Ascending aorta (tissue), 2 donors: ENCODE results near the gene LCP1. TPM values are rescaled to one million over a fixed set of nuclear protein-coding genes. Genes with fewer than 3 reads are reported as not detected.

ENCODE experiments used
- DNase-seq, 2 donors: peaks; one replicate each; pipeline ENCODE4 v3.0.0-alpha.2; 2019; ENCODE audit warnings: low spot score in 2 of 2
- H3K27ac ChIP-seq, 2 donors: fragments of 200-600 bp; sonication (generic); one replicate each; pipeline ENCODE4 v1.5.1; 2016 to 2017; ENCODE audit warnings: mild to moderate bottlenecking in 1 of 2
- H3K27me3 ChIP-seq: fragments of 200-600 bp; sonication (generic); one replicate; pipeline ENCODE4 v1.5.1; 2017
- H3K36me3 ChIP-seq, 2 donors: fragments of 200-600 bp; sonication (generic); one replicate each; pipeline ENCODE4 v1.5.1; 2016
- H3K4me1 ChIP-seq, 2 donors: fragments of 200-600 bp; sonication (generic); one replicate each; pipeline ENCODE4 v1.5.1; 2016 to 2017; ENCODE audit warnings: mild to moderate bottlenecking in 1 of 2
- H3K4me3 ChIP-seq, 2 donors: fragments of 200-600 bp; sonication (generic); one replicate each; pipeline ENCODE4 v1.5.1; 2016 to 2017; ENCODE audit warnings: mild to moderate bottlenecking in 1 of 2
- H3K9me3 ChIP-seq, 2 donors: fragments of 200-600 bp; sonication (generic); one replicate each; pipeline ENCODE4 v1.5.1; 2016
- intact Hi-C: fragments of 100-400 bp; cut with DNase I; formaldehyde crosslinking; loops from one replicate; pipeline ENCODE4 v1.15.1; 2023
- total RNA-seq: library from RNA; depleted of rRNA; stranded (reverse); fragments of >200 nt; gene quantifications from one replicate; pipeline ENCODE4 v1.1.0, GENCODE V29; 2016
- TF ChIP-seq, protein P1 (sequence below), 3 experiments: fragments of 200-600 bp in 2 of 3; fragments of 450-650 bp in 1 of 3; sonication (generic) in 2 of 3; IDR thresholded peaks; one replicate each; pipeline ENCODE4 v1.5.1; 2016 to 2019; ENCODE audit warnings: antibody characterized with exemption in 3 of 3, mild to moderate bottlenecking in 1 of 3, moderate library complexity in 1 of 3

LCP1 gene
- total RNA-seq, 1 donor from 2014 or later, result 78.0 TPM

DNA sequence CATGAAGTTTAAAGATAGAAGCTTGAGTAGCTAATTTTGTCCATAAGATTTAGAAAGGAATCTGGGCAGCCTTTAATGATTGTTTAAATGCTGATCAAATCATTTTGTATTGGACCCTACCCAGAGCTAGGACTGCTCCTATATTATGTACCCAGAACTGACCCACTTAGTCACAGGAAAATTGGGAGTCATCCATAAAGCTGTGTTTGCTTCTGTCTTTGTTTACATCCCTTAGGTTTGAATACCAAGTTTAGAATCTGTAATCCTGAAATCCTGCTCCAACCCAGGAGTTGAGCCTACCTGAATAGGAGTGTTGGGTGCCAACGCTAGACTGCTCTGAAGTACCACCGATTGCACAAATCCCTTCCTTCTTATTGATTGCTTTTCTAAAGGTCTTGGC is 23.8 kb downstream of the LCP1 start:
- intact Hi-C loops, result loop anchor here (10.0 kb wide), 1 partner anchor 567 kb away; no protein-coding TSS in a partner anchor
- Histone ChIP-seq H3K36me3 (no peaks in the 10 kb centered on the region), H3K27ac (no peak overlapping the region), H3K27me3 (no peaks in the 10 kb centered on the region), H3K4me1 (no peaks in the 10 kb centered on the region), H3K9me3 (no peaks in the 10 kb centered on the region), H3K4me3 (no peak overlapping the region)
- TF ChIP-seq, protein P1, sequence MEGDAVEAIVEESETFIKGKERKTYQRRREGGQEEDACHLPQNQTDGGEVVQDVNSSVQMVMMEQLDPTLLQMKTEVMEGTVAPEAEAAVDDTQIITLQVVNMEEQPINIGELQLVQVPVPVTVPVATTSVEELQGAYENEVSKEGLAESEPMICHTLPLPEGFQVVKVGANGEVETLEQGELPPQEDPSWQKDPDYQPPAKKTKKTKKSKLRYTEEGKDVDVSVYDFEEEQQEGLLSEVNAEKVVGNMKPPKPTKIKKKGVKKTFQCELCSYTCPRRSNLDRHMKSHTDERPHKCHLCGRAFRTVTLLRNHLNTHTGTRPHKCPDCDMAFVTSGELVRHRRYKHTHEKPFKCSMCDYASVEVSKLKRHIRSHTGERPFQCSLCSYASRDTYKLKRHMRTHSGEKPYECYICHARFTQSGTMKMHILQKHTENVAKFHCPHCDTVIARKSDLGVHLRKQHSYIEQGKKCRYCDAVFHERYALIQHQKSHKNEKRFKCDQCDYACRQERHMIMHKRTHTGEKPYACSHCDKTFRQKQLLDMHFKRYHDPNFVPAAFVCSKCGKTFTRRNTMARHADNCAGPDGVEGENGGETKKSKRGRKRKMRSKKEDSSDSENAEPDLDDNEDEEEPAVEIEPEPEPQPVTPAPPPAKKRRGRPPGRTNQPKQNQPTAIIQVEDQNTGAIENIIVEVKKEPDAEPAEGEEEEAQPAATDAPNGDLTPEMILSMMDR (IDR thresholded peaks at IDR 0.05), result no peak
- DNase-seq, result no peak

- no peaks in the 10 kb centered on the region for H3K27me3 ChIP-seq
- H3K36me3 ChIP-seq, result no peaks in the 10 kb centered on the region
- no peaks in the 10 kb centered on the region for H3K9me3 ChIP-seq
- TF ChIP-seq, protein P1 (IDR thresholded peaks at IDR 0.05), result no peak
- intact Hi-C loops, result loop anchor here (10.0 kb wide), 1 partner anchor 571 kb away; no protein-coding TSS in a partner anchor
- DNase-seq, result no peak
- no peak overlapping the region for H3K4me3 ChIP-seq
- H3K4me1 ChIP-seq, result no peaks in the 10 kb centered on the region
- H3K27ac ChIP-seq, result no peak overlapping the region
These were observed 27.7 kb downstream of the LCP1 start for GRCh38 chr13:46154136-46154801.

DNA sequence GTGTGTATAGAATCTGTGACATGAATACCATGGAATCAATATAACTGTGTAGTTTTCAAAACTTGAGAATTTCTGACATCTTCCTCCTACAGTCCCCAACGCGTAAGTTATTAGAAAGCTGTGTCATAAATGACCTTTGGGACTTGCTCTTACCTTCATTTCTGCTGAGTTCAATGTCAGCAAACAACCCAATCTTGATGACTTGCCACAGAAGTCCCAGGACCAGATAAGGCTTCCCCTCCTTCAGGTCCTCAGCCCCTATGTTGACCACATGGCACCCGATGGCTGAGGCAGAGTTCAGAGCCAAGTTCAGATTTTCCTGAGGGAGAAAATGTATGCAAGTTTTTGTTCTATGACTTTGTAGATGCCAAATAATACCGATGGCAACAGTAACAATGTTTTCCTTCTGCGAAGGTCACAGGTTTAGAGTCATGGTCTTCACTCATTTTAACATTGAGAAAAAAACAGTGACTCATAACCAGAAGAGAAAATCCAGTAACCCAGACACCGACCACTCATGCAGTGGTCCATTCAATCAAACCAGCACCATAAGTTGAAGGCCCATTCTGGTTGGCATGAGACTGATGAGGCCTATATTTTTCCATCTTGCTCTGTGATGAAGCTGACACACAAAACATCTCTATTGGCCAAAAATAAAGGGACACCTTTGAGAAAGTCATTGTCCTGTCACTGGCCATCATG is 29.2 kb downstream of the LCP1 start:
- Histone ChIP-seq H3K27ac (no peak overlapping the region), H3K4me3 (no peak overlapping the region), H3K9me3 (no peaks in the 10 kb centered on the region), H3K36me3 (no peaks in the 10 kb centered on the region), H3K4me1 (no peaks in the 10 kb centered on the region), H3K27me3 (no peaks in the 10 kb centered on the region)
- no peak for DNase-seq
- intact Hi-C loops, result loop anchor here (10.0 kb wide), 1 partner anchor 572 kb away; no protein-coding TSS in a partner anchor
- TF ChIP-seq, protein P1 (IDR thresholded peaks at IDR 0.05), result no peak

GRCh38 chr13:46150134-46150693 is 31.8 kb downstream of the LCP1 start:
- H3K4me3 ChIP-seq, result no peak overlapping the region
- no peaks in the 10 kb centered on the region for H3K9me3 ChIP-seq
- no peaks in the 10 kb centered on the region for H3K36me3 ChIP-seq
- no peaks in the 10 kb centered on the region for H3K27me3 ChIP-seq
- DNase-seq, result no peak
- intact Hi-C loops, result loop anchor here (10.0 kb wide), 1 partner anchor 575 kb away; no protein-coding TSS in a partner anchor
- no peak overlapping the region for H3K27ac ChIP-seq
- H3K4me1 ChIP-seq, result no peaks in the 10 kb centered on the region
- TF ChIP-seq, protein P1 (IDR thresholded peaks at IDR 0.05), result no peak

DNA sequence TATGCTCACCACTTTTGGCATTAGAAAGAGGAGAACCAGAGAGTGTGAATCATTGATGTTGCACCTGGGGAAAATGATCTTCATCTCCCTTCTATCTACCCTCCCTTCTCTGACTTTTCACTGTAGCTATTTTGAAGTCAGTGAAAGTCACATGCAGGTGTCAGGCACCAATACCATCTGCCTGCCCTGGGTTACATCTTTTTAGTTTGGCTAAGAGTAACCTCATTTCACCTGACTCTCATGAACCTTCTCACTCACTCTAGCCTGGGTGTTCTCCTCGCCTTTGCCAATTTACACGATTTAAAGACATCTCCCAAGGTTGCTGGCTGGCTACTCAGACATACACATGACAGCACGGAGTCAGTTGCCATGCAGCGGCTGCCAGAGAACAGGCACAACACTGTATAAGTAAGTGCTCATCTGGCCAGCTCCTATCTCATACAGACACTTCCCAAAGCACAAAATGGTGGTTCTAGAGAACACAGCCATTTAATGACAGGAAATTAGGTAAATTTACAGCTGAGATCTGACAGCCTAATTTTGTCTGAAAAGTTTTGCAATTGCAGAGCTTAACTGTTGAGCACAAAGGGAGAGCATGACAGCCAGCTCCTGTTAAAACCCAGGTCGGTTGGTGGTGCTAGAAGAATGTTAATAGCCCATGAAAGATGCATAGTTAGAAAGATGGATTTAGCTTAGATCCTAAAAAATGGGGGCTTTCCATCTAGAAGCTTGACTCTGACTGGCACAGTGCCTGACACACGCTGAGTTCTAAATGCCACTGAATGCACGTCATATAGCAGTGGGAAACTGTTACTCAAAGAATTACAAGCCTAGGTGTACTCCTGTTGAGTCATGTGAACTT is 32.5 kb downstream of the LCP1 start:
- no peak for DNase-seq
- Histone ChIP-seq H3K36me3 (no peaks in the 10 kb centered on the region), H3K4me3 (no peak overlapping the region), H3K27ac (no peak overlapping the region), H3K27me3 (no peaks in the 10 kb centered on the region), H3K4me1 (no peaks in the 10 kb centered on the region), H3K9me3 (no peaks in the 10 kb centered on the region)
- intact Hi-C loops, result loop anchor here (10.0 kb wide), 1 partner anchor 575 kb away; no protein-coding TSS in a partner anchor
- TF ChIP-seq, protein P1 (IDR thresholded peaks at IDR 0.05), result no peak
